GM21825 (cell line): ENCODE data around the gene SUCLG2.

ENCODE experiments used
- ATAC-seq: cut with Tn5 transposase; IDR thresholded peaks from one replicate; pipeline ENCODE4 v1.9.1; 2021; ENCODE audit warnings: mild to moderate bottlenecking, moderate library complexity; ENCODE audit not compliant: unreplicated experiment

Gene SUCLG2

GRCh38 chr3:67521053-67521646 is 133.3 kb downstream of the SUCLG2 start:
- no peak for ATAC-seq

- no peak for ATAC-seq
These were observed 136.2 kb downstream of the SUCLG2 start for GRCh38 chr3:67518236-67518635.

DNA sequence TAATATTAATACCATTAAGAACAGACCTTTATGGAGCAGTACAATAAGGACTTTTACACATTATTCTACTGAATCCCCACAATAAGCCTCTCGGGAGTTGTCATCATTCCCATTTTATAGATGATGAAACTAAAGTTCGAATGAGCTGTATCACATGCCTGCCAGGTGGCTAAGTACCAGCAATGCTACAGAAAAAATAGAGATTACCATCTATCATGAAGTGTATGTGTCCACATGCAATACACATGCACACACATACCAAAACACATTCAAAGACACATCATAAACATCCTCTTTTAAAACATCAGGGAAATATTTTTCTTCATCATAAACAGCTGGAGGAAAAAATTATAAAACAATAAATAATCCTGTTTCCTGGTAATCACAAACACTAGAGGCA is 136.6 kb downstream of the SUCLG2 start:
- ATAC-seq: no peak

GRCh38 chr3:67516496-67516895 is 137.9 kb downstream of the SUCLG2 start:
- ATAC-seq: no peak

DNA sequence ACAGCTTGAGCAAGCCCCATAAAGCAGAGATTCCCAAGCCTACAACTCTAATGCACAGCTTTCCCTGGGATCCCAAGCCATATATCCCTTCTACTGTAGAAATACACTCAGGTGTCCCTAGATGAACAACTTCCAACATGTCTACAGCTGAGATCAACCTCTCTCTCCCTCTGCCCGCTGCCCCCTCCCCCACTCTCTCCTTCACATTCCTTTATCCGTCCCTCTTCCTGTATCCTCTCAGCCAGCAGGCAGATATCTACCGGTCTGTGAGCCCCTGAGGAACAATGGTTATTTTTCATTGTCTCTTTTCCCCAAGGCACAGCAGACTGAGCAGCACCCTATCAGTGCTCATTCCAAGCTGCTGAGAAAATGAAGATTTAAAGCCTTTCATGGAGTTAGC is 138.6 kb downstream of the SUCLG2 start:
- no peak for ATAC-seq

GRCh38 chr3:67509471-67510075 is 144.8 kb downstream of the SUCLG2 start:
- ATAC-seq: no peak

GRCh38 chr3:67507584-67507983 is 146.8 kb downstream of the SUCLG2 start:
- no peak for ATAC-seq

DNA sequence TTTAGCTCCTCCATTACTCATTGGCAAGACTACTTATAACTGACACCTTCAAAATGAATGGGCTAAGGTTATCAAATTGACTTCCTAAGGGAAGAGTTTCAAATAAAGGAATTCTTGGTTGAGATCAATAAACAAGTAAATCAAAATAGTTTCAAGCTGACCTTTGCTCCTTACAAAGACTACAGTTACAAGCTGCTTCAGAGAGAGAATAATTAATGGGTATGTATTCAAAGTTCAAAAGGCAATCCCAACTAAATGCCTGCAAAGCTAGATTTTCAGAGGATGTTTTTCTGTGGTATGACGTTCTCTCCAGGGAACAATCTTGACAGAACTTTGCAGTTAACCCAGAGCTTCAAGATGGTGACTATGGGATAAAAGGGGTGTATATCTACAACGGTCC is 153.7 kb downstream of the SUCLG2 start:
- no peak for ATAC-seq

GRCh38 chr3:67497746-67498145 is 156.7 kb downstream of the SUCLG2 start:
- ATAC-seq: no peak

- ATAC-seq: no peak
These were observed 158.7 kb downstream of the SUCLG2 start for GRCh38 chr3:67495751-67496150.

- no peak for ATAC-seq
These were observed 160.6 kb downstream of the SUCLG2 start for GRCh38 chr3:67493808-67494207.

GRCh38 chr3:67490658-67491057 is 163.8 kb downstream of the SUCLG2 start:
- no peak for ATAC-seq

DNA sequence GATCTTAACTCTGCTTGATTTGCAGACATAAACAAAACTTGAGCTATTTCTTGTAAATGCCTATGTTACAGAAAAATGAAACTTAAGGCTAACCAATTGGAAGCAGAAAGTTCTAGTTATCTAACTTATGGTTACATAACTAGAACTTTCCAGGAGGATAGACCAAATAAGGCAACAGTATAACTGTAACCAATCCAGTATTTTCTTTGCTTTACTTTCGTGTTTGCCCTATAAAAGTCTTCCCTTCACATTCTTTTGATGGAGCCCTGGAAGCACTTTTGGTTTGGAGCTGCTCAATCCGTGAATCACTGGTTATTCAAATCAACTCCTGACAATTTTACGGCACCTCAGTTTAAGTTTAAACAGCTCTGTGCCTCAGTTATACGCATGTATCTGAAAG is 164.6 kb downstream of the SUCLG2 start:
- ATAC-seq: no peak

- ATAC-seq: no peak
These were observed 166.8 kb downstream of the SUCLG2 start for GRCh38 chr3:67487564-67488114.

DNA sequence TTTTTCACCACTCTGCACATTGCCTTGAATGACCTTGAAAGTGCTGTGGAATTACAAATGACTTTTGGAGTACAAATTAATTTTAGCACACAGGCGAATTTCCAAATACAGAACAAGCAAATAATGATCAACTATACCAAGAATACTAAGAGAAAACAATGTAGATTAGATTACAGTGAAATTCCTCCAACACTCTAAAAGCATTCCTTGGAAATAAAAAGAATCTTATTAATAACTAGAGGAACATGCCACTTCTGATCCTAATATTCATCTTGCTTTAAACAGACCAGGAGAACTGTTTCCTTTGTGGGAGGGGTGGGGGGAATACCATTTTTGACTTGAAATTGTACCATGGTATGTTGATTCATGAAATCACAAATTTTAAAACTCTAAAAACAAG is 167.5 kb downstream of the SUCLG2 start:
- no peak for ATAC-seq

GRCh38 chr3:67484085-67484484 is 170.3 kb downstream of the SUCLG2 start:
- no peak for ATAC-seq

DNA sequence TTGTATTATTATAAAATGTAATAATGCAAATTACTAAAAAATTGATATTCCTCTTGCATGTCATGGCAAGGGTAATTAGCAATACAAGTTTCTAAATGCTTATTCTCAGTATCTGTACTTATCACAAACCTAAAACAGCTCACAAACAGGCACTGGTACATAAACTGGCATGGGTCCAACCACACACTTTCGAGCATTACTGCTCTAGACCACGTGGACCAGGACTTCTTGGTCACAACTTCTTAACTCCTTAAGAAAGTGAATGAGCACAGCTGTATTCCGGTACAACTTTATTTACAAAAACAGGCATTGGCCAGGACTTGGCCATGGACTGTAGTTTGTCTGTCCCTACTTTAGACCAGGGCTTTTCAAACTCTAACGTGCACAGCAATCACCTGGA is 173.3 kb downstream of the SUCLG2 start:
- no peak for ATAC-seq

DNA sequence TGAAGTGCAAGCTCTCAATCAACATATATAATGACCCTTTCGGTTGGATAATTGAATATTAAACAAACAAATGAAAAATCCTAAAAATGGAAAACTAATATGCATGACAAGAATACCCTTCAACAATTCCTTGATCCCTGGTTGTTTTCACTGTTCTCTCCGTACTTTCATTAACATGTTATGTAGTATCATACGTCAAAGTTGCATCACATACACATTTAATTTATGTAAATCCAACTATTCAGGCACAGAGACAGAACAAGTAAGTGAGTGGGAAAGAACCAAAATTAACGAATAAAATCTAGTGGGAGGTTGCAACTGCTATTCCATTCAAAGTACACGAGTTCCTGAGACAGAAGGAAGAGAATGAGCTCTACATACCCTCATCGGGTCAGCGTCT is 176.0 kb downstream of the SUCLG2 start:
- no peak for ATAC-seq

DNA sequence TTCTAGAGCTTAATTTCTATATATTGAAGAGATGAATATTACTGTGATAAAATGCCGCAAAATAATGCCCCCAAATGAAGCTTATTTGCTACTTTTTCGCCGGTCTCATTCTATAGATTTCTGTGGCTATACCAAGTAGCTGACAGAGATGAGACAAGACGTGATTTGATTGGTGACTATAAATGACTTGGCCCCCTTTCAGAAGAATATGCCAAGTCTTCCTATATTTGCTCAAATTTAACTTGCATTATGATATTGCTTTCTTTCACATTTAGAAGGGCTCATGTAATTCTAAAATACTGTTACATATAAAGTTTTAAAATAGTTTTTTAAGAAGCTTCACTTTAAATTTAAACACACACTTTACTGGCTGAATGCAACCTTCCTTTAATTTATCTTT is 180.1 kb downstream of the SUCLG2 start:
- no peak for ATAC-seq

GRCh38 chr3:67472674-67473201 is 181.7 kb downstream of the SUCLG2 start:
- ATAC-seq: no peak

DNA sequence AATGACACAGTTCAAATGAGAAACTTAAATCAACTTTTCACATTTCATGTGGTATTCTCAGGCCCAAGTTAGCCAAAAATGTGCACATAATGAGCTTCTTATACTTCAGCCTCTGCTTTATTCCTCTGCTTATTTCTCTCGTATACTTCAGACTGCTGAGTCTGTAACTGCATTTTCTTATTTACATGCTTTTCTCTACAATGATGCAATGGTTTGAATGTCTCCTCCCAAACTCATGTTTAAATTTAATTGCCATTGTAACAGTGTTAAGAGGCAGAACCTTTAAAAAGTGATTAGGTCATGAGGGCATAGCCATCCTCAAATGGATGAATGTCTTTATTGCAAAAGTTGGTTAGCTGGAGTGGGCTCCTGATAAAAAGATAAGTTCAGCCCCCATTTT is 184.2 kb downstream of the SUCLG2 start:
- no peak for ATAC-seq

DNA sequence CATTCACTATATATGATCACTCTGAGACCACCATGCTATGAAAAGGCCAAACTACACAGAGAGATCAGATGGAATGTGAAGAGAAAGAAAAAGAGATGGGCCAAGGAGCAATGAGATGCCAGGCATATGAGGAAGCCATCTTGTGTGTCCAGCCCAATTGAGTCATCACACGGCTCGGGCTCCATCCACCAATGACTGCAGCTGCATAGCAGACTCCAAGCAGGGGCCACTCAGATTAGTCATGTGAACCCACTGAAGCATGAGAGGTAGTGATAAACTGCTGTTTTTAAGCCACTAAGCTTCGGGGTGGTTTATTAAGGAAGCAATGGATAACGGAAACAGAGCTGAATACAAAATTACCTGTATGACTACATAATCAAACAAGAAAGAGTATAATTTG is 185.9 kb downstream of the SUCLG2 start:
- no peak for ATAC-seq

DNA sequence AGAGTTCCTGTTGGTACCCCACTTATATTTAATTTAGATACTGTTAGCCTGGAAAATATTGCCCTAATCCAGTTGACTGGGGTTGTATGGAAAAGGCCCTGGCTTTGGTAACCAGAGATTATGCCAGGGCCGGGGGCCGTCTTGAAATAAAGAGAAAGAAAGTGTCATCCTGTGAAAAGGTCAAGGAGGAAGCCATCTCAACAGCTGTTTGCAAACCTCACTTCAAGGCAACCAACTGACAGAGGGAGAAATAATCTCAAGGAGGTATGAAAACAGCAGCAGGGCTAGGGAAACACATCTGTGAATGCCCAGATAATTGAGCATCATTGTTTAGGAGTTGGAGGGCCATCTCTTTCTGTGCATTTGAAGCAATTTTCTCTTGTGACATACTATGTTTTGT is 190.8 kb downstream of the SUCLG2 start:
- no peak for ATAC-seq
